H9 (cell line): ENCODE measurements around the gene IFT57. TPM values are rescaled to one million over a fixed set of nuclear protein-coding genes. Genes with fewer than 3 reads are reported as not detected.

Experiments used
- DNase-seq: peaks from one replicate; pipeline ENCODE4 v3.0.0-alpha.2; 2017
- H2AFZ ChIP-seq: one replicate; pipeline ENCODE4 v1.6.1; 2013; ENCODE audit warnings: mild to moderate bottlenecking, low read length, control low read depth, moderate library complexity
- H2AK5ac ChIP-seq: 2 replicates; pipeline ENCODE4 v1.6.1; 2013; ENCODE audit warnings: low read length, control low read depth, mixed read lengths; ENCODE audit not compliant: insufficient read length
- H2BK120ac ChIP-seq: one replicate; pipeline ENCODE4 v1.6.1; 2013; ENCODE audit warnings: low read depth, mild to moderate bottlenecking, low read length, control low read depth, inconsistent platforms; ENCODE audit not compliant: poor library complexity, severe bottlenecking
- H2BK12ac ChIP-seq: 2 replicates; pipeline ENCODE4 v1.6.1; 2013; ENCODE audit warnings: low read length, control low read depth, mixed read lengths, low read depth; ENCODE audit not compliant: insufficient read length
- H2BK15ac ChIP-seq: 2 replicates; pipeline ENCODE4 v1.6.1; 2013; ENCODE audit warnings: low read depth, low read length, control low read depth
- H2BK20ac ChIP-seq: one replicate; pipeline ENCODE4 v1.6.1; 2013; ENCODE audit warnings: low read depth, mild to moderate bottlenecking, low read length, control low read depth, inconsistent platforms; ENCODE audit not compliant: poor library complexity, severe bottlenecking
- H2BK5ac ChIP-seq: 2 replicates; pipeline ENCODE4 v1.6.1; 2013; ENCODE audit warnings: low read length, control low read depth, mixed read lengths; ENCODE audit not compliant: insufficient read length
- H3K14ac ChIP-seq: 2 replicates; pipeline ENCODE4 v1.6.1; 2013; ENCODE audit warnings: low read length, control low read depth; ENCODE audit not compliant: insufficient read depth
- H3K18ac ChIP-seq: 2 replicates; pipeline ENCODE4 v1.6.1; 2013; ENCODE audit warnings: low read depth, mild to moderate bottlenecking, mixed read lengths, low read length, control low read depth; ENCODE audit not compliant: insufficient read length
- H3K23ac ChIP-seq: 2 replicates; pipeline ENCODE4 v1.6.1; 2013; ENCODE audit warnings: low read length, control low read depth, mixed read lengths, low read depth; ENCODE audit not compliant: insufficient read length
- H3K23me2 ChIP-seq: 2 replicates; pipeline ENCODE4 v1.6.1; 2013; ENCODE audit warnings: low read depth, mild to moderate bottlenecking, mixed read lengths, low read length, control low read depth; ENCODE audit not compliant: insufficient read length, poor library complexity, severe bottlenecking
- H3K27ac ChIP-seq: 2 replicates; pipeline ENCODE4 v1.5.1; 2013; ENCODE audit warnings: low read length, control low read depth, mixed read lengths, low read depth; ENCODE audit not compliant: insufficient read length
- H3K27me3 ChIP-seq: 2 replicates; pipeline ENCODE4 v1.6.1; 2013; ENCODE audit warnings: low read length, control low read depth, inconsistent platforms; ENCODE audit not compliant: insufficient read depth
- H3K4ac ChIP-seq: 2 replicates; pipeline ENCODE4 v1.6.1; 2013; ENCODE audit warnings: low read depth, mild to moderate bottlenecking, control low read depth, inconsistent platforms, low read length, moderate library complexity
- H3K4me1 ChIP-seq: 2 replicates; pipeline ENCODE4 v1.6.1; 2013; ENCODE audit warnings: low read length, control low read depth, inconsistent platforms; ENCODE audit not compliant: insufficient read depth
- H3K4me2 ChIP-seq: 2 replicates; pipeline ENCODE4 v1.6.1; 2013; ENCODE audit warnings: low read length, control low read depth, mixed read lengths; ENCODE audit not compliant: insufficient read length, insufficient read depth
- H3K56ac ChIP-seq: 2 replicates; pipeline ENCODE4 v1.6.1; 2013; ENCODE audit warnings: low read depth, mild to moderate bottlenecking, mixed read lengths, low read length, control low read depth; ENCODE audit not compliant: insufficient read length
- H3K79me1 ChIP-seq: 2 replicates; pipeline ENCODE4 v1.6.1; 2013; ENCODE audit warnings: low read depth, mild to moderate bottlenecking, moderate library complexity, low read length, control low read depth, inconsistent platforms; ENCODE audit not compliant: insufficient read depth, poor library complexity, severe bottlenecking
- H3K79me2 ChIP-seq: 2 replicates; pipeline ENCODE4 v1.6.1; 2013; ENCODE audit warnings: low read length, control low read depth, inconsistent platforms; ENCODE audit not compliant: insufficient read depth
- H3K9ac ChIP-seq: 2 replicates; pipeline ENCODE4 v1.6.1; 2013; ENCODE audit warnings: low read length, control low read depth, mixed read lengths; ENCODE audit not compliant: insufficient read length; ENCODE audit errors: extremely low read depth
- H3K9me3 ChIP-seq: one replicate; pipeline ENCODE4 v1.6.1; 2013; ENCODE audit warnings: low read depth, low read length, inconsistent platforms; ENCODE audit not compliant: control insufficient read depth
- H3T11ph ChIP-seq: one replicate; pipeline ENCODE4 v1.6.1; 2013; ENCODE audit warnings: mild to moderate bottlenecking, low read length, control low read depth, inconsistent platforms
- H4K20me1 ChIP-seq: one replicate; pipeline ENCODE4 v1.6.1; 2013; ENCODE audit not compliant: control insufficient read depth, insufficient read length, insufficient read depth
- H4K5ac ChIP-seq: 2 replicates; pipeline ENCODE4 v1.6.1; 2013; ENCODE audit warnings: low read depth, mild to moderate bottlenecking, mixed read lengths, low read length, control low read depth; ENCODE audit not compliant: insufficient read length
- H4K8ac ChIP-seq: replicated peaks from 2 replicates; pipeline ENCODE4 v1.6.1; 2013; ENCODE audit warnings: low read length, control low read depth, mixed read lengths, low read depth; ENCODE audit not compliant: insufficient read length
- H4K91ac ChIP-seq: 2 replicates; pipeline ENCODE4 v1.6.1; 2013; ENCODE audit warnings: low read depth, mild to moderate bottlenecking, moderate library complexity, mixed read lengths, low read length, control low read depth; ENCODE audit not compliant: insufficient read length
- H3K27ac Mint-ChIP-seq, 3 experiments: 2 replicates in 2 of 3; 3 replicates in 1 of 3; pipeline ENCODE4 v1.8.0; 2020 to 2021; ENCODE audit warnings: mixed read lengths in 3 of 3, mild to moderate bottlenecking in 1 of 3, moderate library complexity in 1 of 3
- H3K27me3 Mint-ChIP-seq: 2 replicates; pipeline ENCODE4 v1.8.0; 2021; ENCODE audit warnings: low read depth, mild to moderate bottlenecking, moderate library complexity, mixed read lengths
- H3K36me3 Mint-ChIP-seq, 3 experiments: 2 replicates in 2 of 3; 3 replicates in 1 of 3; pipeline ENCODE4 v1.8.0; 2020 to 2021; ENCODE audit warnings: low read depth in 3 of 3, mixed read lengths in 3 of 3; ENCODE audit not compliant: insufficient read depth in 1 of 3
- H3K4me1 Mint-ChIP-seq, 2 experiments: 2 replicates each; pipeline ENCODE4 v1.8.0; 2020; ENCODE audit warnings: mixed read lengths in 2 of 2
- H3K4me3 Mint-ChIP-seq, 2 experiments: 2 replicates in 1 of 2; 3 replicates in 1 of 2; pipeline ENCODE4 v1.8.0; 2020 to 2021; ENCODE audit warnings: mild to moderate bottlenecking in 2 of 2, mixed read lengths in 2 of 2, moderate library complexity in 1 of 2
- H3K9me3 Mint-ChIP-seq, 2 experiments: 2 replicates in 1 of 2; 3 replicates in 1 of 2; pipeline ENCODE4 v1.8.0; 2020; ENCODE audit warnings: mild to moderate bottlenecking in 2 of 2, mixed read lengths in 2 of 2, moderate library complexity in 1 of 2
- CTCF ChIP-seq: fragments of 200-600 bp; sonication (generic); conservative IDR thresholded peaks from 3 replicates; pipeline ENCODE4 v1.8.0; 2021; ENCODE audit warnings: antibody characterized with exemption, mild to moderate bottlenecking
- WGBS: extraction: QIAGEN DNeasy Blood & Tissue Kit; methylation state at CpG from one replicate; pipeline ENCODE4 v1.1.7; 2013; ENCODE audit warnings: missing lambda C conversion rate, low lambda C conversion rate, mixed read lengths; ENCODE audit not compliant: insufficient read length; ENCODE audit errors: extremely low coverage; 5-methylcytosine and 5-hydroxymethylcytosine counted together
- total RNA-seq: library from RNA; stranded (reverse); gene quantifications from 2 replicates; pipeline ENCODE4 v1.2.1, GENCODE V29; 2021

IFT57 gene
- total RNA-seq, 1 experiment from 2014 or later: 21.4 TPM

- no peak overlapping the region for H4K8ac ChIP-seq
- H2BK12ac ChIP-seq: no peak overlapping the region
- Mint-ChIP-seq H3K4me3 (no peak overlapping the region), H3K36me3 (peaks cover 0 to under 1% (median 0%) of the 10 kb centered on the region in 3 experiments; a peak in 3 of 7 replicates), H3K27ac (no peak overlapping the region), H3K4me1 (no peaks in the 10 kb centered on the region), H3K27me3 (no peaks in the 10 kb centered on the region), H3K9me3 (peaks cover 1 to 3% of the 10 kb centered on the region in 2 experiments; a peak in 4 of 5 replicates)
- no peak overlapping the region for H3K18ac ChIP-seq
- no peak overlapping the region for H3K56ac ChIP-seq
- no peak overlapping the region for H2BK20ac ChIP-seq
- WGBS: no CpG with 5 or more reads among the region's 2 CpGs
- no peak for DNase-seq
- H4K91ac ChIP-seq: no peak overlapping the region
- no peaks in the 10 kb centered on the region for H3K79me2 ChIP-seq
- no peak for TF ChIP-seq CTCF
- no peak overlapping the region for H2BK15ac ChIP-seq
- no peaks in the 10 kb centered on the region for H3K79me1 ChIP-seq
- H3K9me3 ChIP-seq: no peaks in the 10 kb centered on the region
- no peaks in the 10 kb centered on the region for H4K20me1 ChIP-seq
- no peak overlapping the region for H2BK120ac ChIP-seq
- no peaks in the 10 kb centered on the region for H3K27me3 ChIP-seq
- H3K4ac ChIP-seq: no peak overlapping the region
- H2AK5ac ChIP-seq: no peak overlapping the region
- H2BK5ac ChIP-seq: no peak overlapping the region
- no peak overlapping the region for H3K27ac ChIP-seq
- H2AFZ ChIP-seq: no peak overlapping the region
- H3K14ac ChIP-seq: no peak overlapping the region
- H3K23me2 ChIP-seq: no peaks in the 10 kb centered on the region
- H3K4me1 ChIP-seq: no peaks in the 10 kb centered on the region
- no peak overlapping the region for H3T11ph ChIP-seq
- H4K5ac ChIP-seq: no peak overlapping the region
- no peak overlapping the region for H3K4me2 ChIP-seq
- no peak overlapping the region for H3K9ac ChIP-seq
- H3K23ac ChIP-seq: no peak overlapping the region
These were observed 28.4 kb upstream of the IFT57 start for GRCh38 chr3:108250626-108251025.
